GM19372 (cell line): ENCODE measurements around the gene CD72.

Experiments used
- ATAC-seq: cut with Tn5 transposase; IDR thresholded peaks from one replicate; pipeline ENCODE4 v1.9.1; 2021; ENCODE audit warnings: mild to moderate bottlenecking, low read depth, moderate library complexity; ENCODE audit not compliant: unreplicated experiment

CD72 gene

DNA sequence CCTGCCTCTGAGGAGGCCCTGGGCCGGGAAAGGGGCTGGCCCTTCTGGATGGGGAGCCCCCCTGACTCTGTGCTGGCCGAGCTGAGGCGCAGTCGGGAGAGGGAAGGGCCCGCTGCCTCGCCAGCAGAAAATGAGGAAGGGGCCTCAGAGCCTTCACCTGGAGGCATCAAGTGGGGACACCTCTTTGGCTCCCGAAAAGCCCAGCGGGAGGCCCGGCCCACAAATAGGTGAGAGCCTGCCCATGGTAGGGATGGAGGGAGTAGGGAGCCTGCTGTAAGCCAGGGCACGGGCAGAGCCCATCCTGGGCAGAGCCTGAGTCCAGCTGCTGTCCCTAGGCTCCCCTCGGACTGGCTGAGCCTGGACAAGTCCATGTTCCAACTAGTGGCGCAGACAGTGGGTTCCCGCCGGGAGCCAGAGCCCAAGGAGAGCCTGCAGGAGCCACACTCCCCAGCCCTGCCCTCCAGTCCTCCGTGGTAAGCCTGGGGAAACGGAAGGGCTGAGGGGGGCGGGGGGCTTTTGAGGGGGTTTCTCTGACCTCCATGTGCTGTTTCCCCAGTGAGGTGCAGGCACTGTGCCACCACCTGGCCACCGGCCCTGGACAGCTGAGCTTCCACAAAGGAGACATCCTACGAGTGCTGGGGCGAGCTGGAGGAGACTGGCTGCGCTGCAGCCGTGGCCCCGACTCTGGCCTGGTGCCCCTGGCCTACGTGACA lies 57.4 kb downstream of the CD72 start:
- ATAC-seq: no peak
